H1 (cell line): ENCODE measurements around the gene BTBD9. TPM values are rescaled to one million over a fixed set of nuclear protein-coding genes. Genes with fewer than 3 reads are reported as not detected.

Source experiments
- BACH1 ChIP-seq: IDR thresholded peaks from 2 replicates; pipeline ENCODE4 v1.6.1; 2012; ENCODE audit warnings: low read length, improper control_type of control experiment
- JUND ChIP-seq: IDR thresholded peaks from 2 replicates; pipeline ENCODE4 v1.6.1; 2011; ENCODE audit warnings: mild to moderate bottlenecking, improper control_type of control experiment, low read length
- POLR2A ChIP-seq, 2 experiments: IDR thresholded peaks; 1 replicate in 1 of 2; 2 replicates in 1 of 2; pipeline ENCODE4 v1.6.1; 2011; ENCODE audit warnings: low read depth in 2 of 2, low read length in 2 of 2, mild to moderate bottlenecking in 2 of 2; ENCODE audit errors: control extremely low read depth in 1 of 2
- RBBP5 ChIP-seq: IDR thresholded peaks from 2 replicates; pipeline ENCODE4 v1.7.1; 2012; ENCODE audit warnings: low read depth, mild to moderate bottlenecking, inconsistent platforms, low read length, moderate library complexity, borderline replicate concordance
- polyA plus RNA-seq, 7 experiments: library from polyadenylated mRNA; depleted of rRNA in 3 of 7; stranded (reverse) in 5 of 7; unstranded in 2 of 7; fragments of >200 nt in 5 of 7; fragments of 200-250 nt in 2 of 7; gene quantifications; 1 replicate in 5 of 7; 2 replicates in 1 of 7; 4 replicates in 1 of 7; pipeline versions ENCODE4 v1.2.1 to v1.2.3, GENCODE V29; 2011 to 2013; ENCODE audit warnings: missing spikeins in 2 of 7, mixed read lengths in 2 of 7
- total RNA-seq: library from RNA; stranded (reverse); fragmentation: NEBNext Ultra II Directional; extraction: Animal tissue kit (Norgen Biotek cat#: 25700); gene quantifications from 2 replicates; pipeline ENCODE4 v1.2.1, GENCODE V29; 2021
- TF ChIP-seq, protein P1 (sequence below): IDR thresholded peaks from 2 replicates; pipeline ENCODE4 v1.6.1; 2012; ENCODE audit warnings: inconsistent platforms

Gene BTBD9
- total and polyA plus RNA-seq, 2 of the 8 experiments (the other 6 are each of a cell fraction or from before 2014, with no cell fraction given): 0.92 to 4.1 TPM

- TF ChIP-seq, protein P1, sequence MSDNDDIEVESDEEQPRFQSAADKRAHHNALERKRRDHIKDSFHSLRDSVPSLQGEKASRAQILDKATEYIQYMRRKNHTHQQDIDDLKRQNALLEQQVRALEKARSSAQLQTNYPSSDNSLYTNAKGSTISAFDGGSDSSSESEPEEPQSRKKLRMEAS: no peak
- TF ChIP-seq JUND: no peak
- TF ChIP-seq BACH1: no peak
- TF ChIP-seq RBBP5: no peak
- no peak for TF ChIP-seq POLR2A (IDR thresholded peaks at IDR 0.05; ENCODE audit: control extremely low read depth in 1 of 2, low read depth in 2 of 2, low read length in 2 of 2)
- TF ChIP-seq, all 59 proteins: peak for 0
Observed at GRCh38 chr6:38429546-38429945, 210.2 kb downstream of the BTBD9 start (continued).
